ENCODE data around the gene TLCD1. TPM values are rescaled to one million over a fixed set of nuclear protein-coding genes. Genes with fewer than 3 reads are reported as not detected.

The TLCD1 gene
- polyA plus RNA-seq, 2 of the 4 experiments (the other 2 are of a cell fraction) = 36.7 to 83.3 TPM

GRCh38 chr17:28719021-28719433 is 7.0 kb downstream of the TLCD1 start (continued):
- TF ChIP-seq ZSCAN20 (CRISPR knock-in tag; IDR thresholded peaks at IDR 0.05) (no peak), RAD21 (conservative IDR thresholded peaks at IDR 0.05 in 1 of 2, IDR thresholded peaks at IDR 0.05 in 1 of 2) (no peak), EHF (CRISPR knock-in tag; IDR thresholded peaks at IDR 0.05) (no peak), RCOR1 (IDR thresholded peaks at IDR 0.05; ENCODE audit: low read depth, low read length) (no peak), FOSL2 (IDR thresholded peaks at IDR 0.05) (no peak), FOSL2 (CRISPR knock-in tag; IDR thresholded peaks at IDR 0.05) (peak; percentile 85), KDM1A (IDR thresholded peaks at IDR 0.05; ENCODE audit: low read depth) (0 out of 2 replicates have a peak, but pooled peaks have one; percentile 30)

GRCh38 chr17:28718333-28719020 is 7.6 kb downstream of the TLCD1 start:
- CTCF ChIA-PET = interaction anchor here (1.1 to 17.5 kb wide), 6 partner anchors 8 to 73 kb away, joined by 3 to 977 read pairs (median 6); partner anchors contain the start of genes BLTP2, SDF2, SUPT6H and TRAF4

GRCh38 chr17:28717578-28718332 is 8.3 kb downstream of the TLCD1 start, which contains the start of gene RAB34:
RAB34 (minus strand) TSS chr17:28717868; CDS start chr17:28717266, 602 bp downstream.
- Histone ChIP-seq H3K4me3 (peak within 1 kb of the TSS; percentile 77), H3K9me3 (no peaks in the 10 kb centered on the region), H3K4me2 (peak within 1 kb of the TSS; percentile 90), H3K4me1 (peaks cover 37% of the 10 kb centered on the region), H3K27ac (peak within 1 kb of the TSS; percentile 96)
- ATAC-seq (peak; percentile 67 to 69), FAIRE-seq (no peak), DNase-seq (ENCODE audit: low read depth in 1 of 2, low spot score in 1 of 2) (peak; percentile 73 to 90)
- under 1% methylated on average over 25 of the region's 60 CpGs for WGBS (ENCODE audit: missing lambda C conversion rate)
- CTCF ChIA-PET = interaction anchor here (0.5 to 17.6 kb wide), 4 partner anchors 25 to 73 kb away, joined by 3 to 335 read pairs (median 44); partner anchors contain the start of gene BLTP2
- POLR2A ChIA-PET = interaction anchor here (0.6 to 1.1 kb wide), 2 partner anchors 55 to 71 kb away, joined by 3 read pairs; no protein-coding TSS in a partner anchor
- no peak for TF ChIP-seq GATA3 (IDR thresholded peaks at IDR 0.05; ENCODE audit: borderline replicate concordance)
- TF ChIP-seq RARB (CRISPR knock-in tag; IDR thresholded peaks at IDR 0.05) = no peak
- no peak for TF ChIP-seq SREBF2 (IDR thresholded peaks at IDR 0.05)
- TF ChIP-seq MAX (IDR thresholded peaks at IDR 0.05) = peak; percentile 78
- no peak for TF ChIP-seq NR3C1 (IDR thresholded peaks at IDR 0.05)
- no peak for TF ChIP-seq ZSCAN20 (CRISPR knock-in tag; IDR thresholded peaks at IDR 0.05)
- 0 out of 2 replicates have a peak, but pooled peaks have one; percentile 40 for TF ChIP-seq FOSL2 (IDR thresholded peaks at IDR 0.05)
- TF ChIP-seq FOSL2 (CRISPR knock-in tag; IDR thresholded peaks at IDR 0.05) = peak; percentile 97
- TF ChIP-seq MAZ (IDR thresholded peaks at IDR 0.05; ENCODE audit: borderline replicate concordance, low read depth, low read length) = 0 out of 2 replicates have a peak, but pooled peaks have one; percentile 15
- TF ChIP-seq EP300 (IDR thresholded peaks at IDR 0.05) = no peak
- no peak for TF ChIP-seq EHF (CRISPR knock-in tag; IDR thresholded peaks at IDR 0.05)
- TF ChIP-seq CBX8 (IDR thresholded peaks at IDR 0.05) = no peak
- TF ChIP-seq REST (IDR thresholded peaks at IDR 0.05) = no peak
- no peak for TF ChIP-seq CHD4 (IDR thresholded peaks at IDR 0.05; ENCODE audit: borderline replicate concordance)
- no peak for TF ChIP-seq ELK1 (IDR thresholded peaks at IDR 0.05; ENCODE audit: low read depth, low read length)
- TF ChIP-seq HDAC2 (IDR thresholded peaks at IDR 0.05) = no peak
- peak; percentile 22; the same call in 1 of the 3 replicates for TF ChIP-seq SMC3 (IDR thresholded peaks at IDR 0.05)
- no peak for TF ChIP-seq HOXB5 (CRISPR knock-in tag; IDR thresholded peaks at IDR 0.05)
- TF ChIP-seq NPAS2 (CRISPR knock-in tag; IDR thresholded peaks at IDR 0.05; ENCODE audit: borderline replicate concordance) = no peak
- no peak for TF ChIP-seq ZC3H11A (IDR thresholded peaks at IDR 0.05)
- no peak for TF ChIP-seq ZFP36 (IDR thresholded peaks at IDR 0.05; ENCODE audit: borderline replicate concordance, partially characterized antibody)

More at GRCh38 chr17:28718333-28719020, 7.6 kb downstream of the TLCD1 start:
- H3K4me2 ChIP-seq = peak overlapping the region; percentile 90
- POLR2A ChIA-PET = interaction anchor here (1.6 to 2.3 kb wide), 4 partner anchors 9 to 233 kb away, joined by 12 to 54 read pairs (median 21); partner anchors contain the start of genes PHF12, PROCA1 and TRAF4
- WGBS (ENCODE audit: missing lambda C conversion rate) = 28% methylated on average over 18 of the region's 18 CpGs
- peak overlapping the region; percentile 77 for H3K4me3 ChIP-seq
- peak overlapping the region; percentile 96 for H3K27ac ChIP-seq
- H3K9me3 ChIP-seq = no peaks in the 10 kb centered on the region
- peaks cover 44% of the 10 kb centered on the region for H3K4me1 ChIP-seq
- 0 out of 2 replicates have a peak, but pooled peaks have one; percentile 9 for TF ChIP-seq JUNB (IDR thresholded peaks at IDR 0.05)
- TF ChIP-seq HEYL (CRISPR knock-in tag; IDR thresholded peaks at IDR 0.05) = no peak
- TF ChIP-seq BCL3 (IDR thresholded peaks at IDR 0.05) = 0 out of 3 replicates have a peak, but pooled peaks have one; percentile 9
- FAIRE-seq (no peak), DNase-seq (ENCODE audit: low read depth in 1 of 2, low spot score in 1 of 2) (no peak), ATAC-seq (peak in 1 of 2 experiments; percentile 1; a peak in 2 of 6 replicates)
